ENCODE measurements around the gene AMN.

The AMN gene

DNA sequence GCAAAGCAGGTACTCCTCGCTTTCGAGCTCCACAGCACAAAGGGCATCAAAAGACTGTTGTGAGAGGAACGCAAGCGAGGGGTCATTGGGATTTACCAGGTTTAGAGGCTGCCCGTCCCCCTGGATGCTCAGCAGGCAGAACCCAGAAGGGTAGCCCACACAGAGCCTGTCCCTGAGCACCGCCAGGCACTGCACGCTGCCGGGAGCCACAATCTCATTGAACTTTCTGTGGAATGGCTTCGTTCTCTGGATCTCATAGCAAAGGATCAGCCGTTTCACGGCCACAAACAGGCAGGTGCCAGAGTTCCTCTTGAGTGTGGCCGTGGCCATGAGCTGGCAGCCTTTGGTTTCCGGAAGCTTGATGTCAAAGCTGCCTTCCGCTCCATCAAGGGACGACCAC, 21.5 kb downstream of the AMN start:
- DNase-seq (ENCODE audit: low spot score), result no peak

DNA sequence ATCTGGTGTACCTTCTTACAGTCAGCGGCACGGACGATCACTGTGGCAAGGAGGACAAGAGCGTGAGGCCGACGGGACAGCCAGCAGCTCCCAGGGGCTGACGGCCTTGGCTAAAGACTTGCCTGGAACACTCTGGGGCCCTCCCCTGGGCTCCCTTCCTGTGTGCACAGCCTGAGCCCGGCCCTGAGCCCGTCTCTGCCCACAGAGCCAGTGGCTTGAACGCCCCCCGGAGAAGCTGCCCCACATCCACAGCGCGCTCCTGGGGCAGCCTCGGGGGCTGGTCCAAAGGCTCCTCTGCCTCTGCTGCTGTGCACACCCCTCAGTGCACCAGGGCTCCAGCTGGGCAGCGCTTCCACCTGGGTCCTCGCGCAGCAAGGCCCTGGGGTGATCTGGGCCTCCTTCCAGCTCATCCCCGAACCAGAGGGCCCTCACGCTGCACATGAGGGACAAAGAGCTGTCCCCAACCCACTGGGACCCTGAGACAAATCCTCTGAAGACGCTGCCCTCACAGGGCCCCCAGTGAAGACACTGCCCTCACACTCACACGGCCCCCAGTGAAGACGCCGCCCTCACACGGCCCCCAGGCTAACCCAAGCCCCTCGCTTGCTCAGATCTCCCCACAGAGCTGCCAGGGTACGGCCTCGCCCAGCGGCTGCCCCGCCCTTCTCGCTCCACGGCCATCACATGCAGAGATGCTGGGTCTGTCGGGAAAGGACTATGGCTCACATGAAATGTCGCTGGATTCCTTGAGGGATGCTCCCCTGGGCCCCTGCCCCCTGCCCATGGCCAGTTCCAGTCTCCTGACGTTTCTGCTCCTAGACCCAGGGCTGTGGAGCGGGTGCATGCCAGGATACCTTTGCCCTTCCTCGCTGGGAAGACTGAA, 22.2 kb downstream of the AMN start:
- no peak for DNase-seq (ENCODE audit: low spot score)

DNA sequence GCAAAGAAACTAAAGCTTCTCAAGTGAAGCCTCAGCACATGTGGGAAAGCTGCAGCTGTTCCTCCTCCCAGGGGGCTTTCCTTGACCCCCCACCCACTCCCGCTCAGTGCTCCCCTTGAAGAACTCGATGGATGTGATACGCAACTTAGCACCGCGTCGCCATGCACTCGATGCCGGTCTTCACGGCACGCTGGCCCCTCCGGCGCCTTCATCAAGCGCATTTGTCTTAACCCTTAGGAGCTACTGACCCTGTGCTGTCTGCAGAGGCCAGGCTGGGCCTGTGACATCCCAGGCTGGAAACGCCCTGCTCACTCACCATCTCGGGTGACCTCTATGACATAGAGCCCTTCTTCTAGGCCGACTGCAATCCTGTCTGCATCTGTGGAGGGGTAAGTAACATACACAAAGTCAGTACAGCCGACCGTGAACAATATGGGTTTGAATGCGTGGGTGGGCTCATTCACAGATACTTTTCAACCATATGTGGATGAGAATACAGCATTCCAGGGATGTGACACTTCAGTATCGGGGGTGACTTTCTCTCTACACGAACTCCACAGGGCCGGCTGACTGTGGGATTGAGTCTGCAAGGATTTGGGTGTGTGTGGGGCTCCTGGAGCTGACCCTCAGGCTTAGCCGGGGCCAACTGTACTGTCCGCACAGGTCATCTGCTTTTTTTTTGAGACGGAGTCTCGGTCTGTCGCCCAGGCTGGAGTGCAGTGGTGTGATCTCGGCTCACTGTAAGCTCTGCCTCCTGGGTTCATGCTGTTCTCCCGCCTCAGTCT, 23.1 kb downstream of the AMN start:
- no peak for DNase-seq (ENCODE audit: low spot score)

DNA sequence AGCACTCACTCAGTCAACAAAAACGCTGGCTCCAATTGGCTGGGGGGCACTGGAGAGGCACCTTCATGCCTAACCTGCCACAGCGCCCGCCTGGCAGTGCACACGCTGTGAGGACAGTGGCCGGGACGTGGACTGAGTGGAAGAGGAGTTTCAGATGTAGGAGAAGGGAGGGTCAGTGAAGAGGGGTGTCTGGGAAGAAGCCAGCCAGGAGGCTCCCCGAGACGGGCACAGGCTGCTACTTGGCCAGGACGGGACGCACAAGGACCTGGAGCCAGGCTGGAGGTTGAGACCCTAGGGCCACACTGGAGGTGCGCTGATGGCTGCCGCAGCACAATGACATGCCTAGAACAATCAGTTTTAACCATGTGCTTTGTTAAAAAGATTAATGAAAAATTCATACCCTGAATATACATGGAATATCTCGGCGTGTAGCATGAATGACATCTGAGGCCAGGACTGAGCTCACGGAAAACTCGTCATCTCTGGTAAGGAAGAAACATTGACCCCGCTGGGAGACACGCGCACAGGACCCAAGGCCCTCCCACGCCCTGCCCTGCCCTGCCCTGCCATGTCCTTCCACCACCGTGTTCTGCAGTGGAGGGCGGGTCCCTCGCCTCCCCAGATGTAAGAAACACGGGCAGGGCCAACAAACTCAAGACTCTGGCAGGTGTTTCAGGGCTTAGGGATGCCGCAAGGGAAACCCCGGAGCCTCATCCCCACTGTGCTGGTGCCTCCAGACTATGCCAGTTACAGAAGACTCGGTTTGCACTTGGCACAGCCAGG, 25.0 kb downstream of the AMN start:
- no peak for DNase-seq (ENCODE audit: low spot score)

DNA sequence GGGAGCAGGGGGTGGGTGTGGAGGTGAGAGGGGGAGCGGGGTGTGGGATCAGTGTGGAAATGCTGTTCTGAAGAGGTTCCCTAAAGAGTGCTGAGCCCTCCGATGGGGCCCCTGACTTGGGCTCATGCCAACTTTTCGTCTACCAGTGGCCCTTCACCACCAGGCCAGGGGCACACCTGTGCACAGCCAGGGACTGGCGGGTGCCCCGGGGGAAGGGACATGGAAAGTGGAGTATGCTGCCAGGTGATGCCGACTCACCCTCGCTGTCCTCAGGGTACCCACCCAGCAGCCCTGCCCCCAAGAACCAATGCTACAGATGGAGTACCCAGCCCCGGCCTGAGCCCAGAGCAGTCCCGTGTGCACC, 26.2 kb downstream of the AMN start:
- DNase-seq (ENCODE audit: low spot score), result no peak

DNA sequence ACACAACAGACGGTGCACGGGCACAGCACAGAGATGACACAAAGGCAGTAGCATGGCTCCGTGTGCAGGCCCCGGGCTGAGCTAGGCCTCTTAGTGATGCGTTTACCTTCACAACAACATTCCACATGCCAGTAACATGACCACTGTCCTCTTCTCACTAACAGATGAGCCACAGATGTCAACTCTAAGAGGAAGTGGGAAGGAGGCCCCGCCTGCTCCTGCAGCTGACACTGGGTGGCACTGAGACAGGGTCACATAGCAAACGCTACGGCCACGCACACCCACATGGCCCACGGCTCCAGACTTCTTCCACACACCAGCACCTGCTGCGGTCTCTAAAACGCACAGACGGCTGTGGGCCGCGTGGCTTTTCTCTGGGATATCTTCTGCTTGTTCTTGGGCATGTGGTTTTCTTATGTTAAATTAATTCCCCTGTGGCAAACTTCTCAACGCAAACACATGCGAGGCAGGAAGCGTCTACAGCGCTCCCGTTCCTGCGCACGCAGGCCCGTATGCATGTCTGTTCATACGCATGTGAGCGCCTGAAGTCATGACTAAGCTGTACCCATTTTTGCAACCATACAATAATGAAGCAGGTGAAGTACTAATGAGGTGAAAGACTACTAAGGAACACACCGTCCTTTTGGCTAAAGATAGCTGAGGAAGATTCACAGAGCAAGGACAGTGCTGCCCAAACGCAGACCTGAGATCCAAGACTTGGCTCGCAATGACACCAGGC, 26.8 kb downstream of the AMN start:
- no peak for DNase-seq (ENCODE audit: low spot score)

DNA sequence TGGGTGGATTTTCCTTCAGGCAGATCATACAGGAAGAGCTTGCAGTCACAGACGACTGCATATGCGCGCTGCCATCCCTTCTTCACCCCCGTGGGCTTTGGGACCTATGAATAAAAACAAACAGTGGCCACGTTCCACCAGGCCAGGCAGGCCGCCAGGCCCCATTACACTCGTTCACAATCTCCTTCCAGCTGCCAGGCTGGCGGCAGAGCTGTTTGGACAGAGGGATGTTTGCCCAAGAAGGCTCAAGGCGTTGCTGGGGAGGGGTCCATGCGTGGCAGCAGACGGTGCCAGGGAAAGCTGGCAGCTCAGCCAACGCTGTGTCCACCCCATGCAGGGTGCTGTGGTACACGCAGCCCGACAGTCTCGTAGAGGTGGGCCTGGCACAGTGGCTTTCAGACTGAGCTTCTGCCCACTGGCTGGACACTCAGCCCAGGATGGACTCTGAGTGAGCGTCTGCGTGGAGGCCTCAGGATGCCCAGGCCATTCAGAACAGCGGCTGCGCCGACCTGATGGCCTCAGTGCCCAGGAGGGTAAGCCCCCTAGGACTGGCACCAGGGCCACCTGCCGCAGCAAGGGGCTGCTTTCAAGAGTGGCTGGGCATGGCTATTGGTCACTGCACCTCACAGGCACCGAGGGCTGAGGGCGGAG, 27.5 kb downstream of the AMN start:
- no peak for DNase-seq (ENCODE audit: low spot score)

DNA sequence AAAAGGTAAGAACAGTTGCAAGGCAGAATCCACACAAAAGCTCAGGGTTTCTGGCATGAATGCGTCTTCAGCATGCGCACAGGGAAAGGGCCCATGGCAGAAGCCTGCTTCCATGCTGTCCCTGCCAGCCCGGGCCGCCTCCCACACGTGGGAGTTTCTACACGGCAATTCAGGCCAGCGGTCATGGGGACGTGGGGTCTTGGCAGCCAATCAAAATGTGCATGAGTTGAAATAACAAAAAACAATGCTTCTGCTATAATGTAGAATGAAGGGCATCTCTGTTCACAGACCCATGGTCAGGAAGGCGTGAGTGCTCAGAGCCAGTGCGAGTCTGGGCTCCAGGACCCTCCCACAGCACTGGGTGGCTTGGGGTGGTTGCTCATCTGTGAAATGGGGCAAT, 28.6 kb downstream of the AMN start:
- no peak for DNase-seq (ENCODE audit: low spot score)

DNA sequence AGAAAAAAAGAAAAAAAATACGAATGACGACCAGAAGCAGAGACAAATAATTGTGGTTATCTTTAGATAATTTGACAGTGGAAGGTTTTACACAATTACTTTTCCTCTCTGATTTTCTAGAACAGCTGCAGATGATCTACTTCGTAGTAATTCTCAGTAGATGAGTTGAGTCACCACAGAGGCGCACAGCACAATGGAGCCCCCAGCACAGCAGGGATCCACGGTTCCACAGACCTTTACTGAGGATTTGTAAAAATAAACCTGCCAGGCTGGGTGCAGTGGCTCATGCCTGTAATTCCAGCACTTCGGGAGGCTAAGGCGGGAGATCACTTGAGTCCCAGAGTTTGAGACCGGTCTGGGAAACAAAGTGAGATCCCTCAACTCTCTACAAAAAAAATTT, 29.3 kb downstream of the AMN start:
- no peak for DNase-seq (ENCODE audit: low spot score)

DNA sequence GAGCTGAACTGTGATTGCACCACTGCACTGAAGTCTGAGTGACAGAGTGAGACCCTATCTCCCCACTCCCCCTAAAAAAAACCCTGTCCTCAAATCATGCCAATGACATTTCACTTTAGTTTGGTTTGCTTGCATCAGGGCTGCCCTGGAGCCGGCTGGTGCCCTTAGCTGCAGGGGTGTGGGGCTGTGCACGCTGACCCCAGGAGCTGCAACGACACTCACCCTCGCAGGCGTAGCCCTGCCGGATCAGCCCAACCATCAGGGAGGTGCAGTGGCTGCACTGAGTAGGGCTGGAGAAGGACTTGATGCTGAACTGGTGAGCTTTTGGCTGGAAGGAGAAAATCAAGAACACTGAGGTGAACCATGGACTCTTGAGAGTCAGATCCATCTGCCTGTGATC, 29.8 kb downstream of the AMN start:
- no peak for DNase-seq (ENCODE audit: low spot score)

DNA sequence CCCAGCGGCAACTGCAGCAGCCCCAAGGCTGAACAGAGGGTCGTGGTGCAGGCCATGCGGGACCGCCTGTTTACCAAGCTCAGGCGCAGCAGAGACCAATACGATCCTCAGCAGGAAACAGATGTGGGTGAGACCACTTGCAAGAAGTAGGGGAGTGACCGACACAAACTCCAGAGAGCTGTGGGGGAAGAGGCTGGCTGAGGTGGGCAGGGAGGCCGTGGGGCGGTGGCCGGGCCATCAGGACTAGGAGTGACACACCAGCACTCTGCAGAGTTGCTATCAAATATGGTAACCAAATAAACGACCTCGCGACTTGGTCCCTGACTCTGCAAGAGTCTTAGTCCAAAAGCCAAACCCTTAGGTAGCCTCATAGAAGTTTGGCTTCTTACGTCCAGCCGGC, 30.6 kb downstream of the AMN start:
- no peak for DNase-seq (ENCODE audit: low spot score)

DNA sequence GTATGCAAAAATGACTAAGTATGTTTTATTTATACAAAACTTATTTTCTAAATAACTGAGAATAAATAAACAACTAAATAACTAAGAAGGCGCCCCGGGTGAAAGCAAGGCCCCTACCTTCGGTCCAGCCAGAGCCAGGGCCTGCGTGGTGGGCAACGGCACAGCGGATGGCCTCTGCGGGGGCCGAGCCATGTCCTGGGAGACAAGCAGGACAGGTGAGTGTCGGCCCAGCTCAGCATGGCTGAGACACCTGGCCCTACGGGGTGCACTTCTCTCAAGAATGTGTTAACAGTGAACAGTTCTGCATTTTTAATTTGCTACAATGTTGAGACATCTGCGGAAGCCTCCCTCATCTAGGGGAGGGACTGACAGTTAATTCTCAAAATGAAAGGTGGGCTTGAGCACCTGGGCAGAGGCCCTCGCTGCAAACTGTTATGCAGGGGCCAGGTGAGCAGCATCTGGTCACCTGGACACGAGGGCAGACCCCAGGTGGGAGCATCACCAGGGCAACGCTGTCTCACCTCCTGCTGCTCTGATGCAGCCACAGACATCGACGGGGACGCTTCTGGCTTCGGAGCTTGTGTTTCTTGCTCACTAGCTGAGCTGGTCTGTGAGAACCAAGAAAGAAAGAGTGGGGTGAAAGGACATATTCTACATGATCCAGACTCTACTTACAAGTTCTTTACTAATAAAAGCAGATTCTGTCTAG, 31.8 kb downstream of the AMN start:
- no peak for DNase-seq (ENCODE audit: low spot score)

DNA sequence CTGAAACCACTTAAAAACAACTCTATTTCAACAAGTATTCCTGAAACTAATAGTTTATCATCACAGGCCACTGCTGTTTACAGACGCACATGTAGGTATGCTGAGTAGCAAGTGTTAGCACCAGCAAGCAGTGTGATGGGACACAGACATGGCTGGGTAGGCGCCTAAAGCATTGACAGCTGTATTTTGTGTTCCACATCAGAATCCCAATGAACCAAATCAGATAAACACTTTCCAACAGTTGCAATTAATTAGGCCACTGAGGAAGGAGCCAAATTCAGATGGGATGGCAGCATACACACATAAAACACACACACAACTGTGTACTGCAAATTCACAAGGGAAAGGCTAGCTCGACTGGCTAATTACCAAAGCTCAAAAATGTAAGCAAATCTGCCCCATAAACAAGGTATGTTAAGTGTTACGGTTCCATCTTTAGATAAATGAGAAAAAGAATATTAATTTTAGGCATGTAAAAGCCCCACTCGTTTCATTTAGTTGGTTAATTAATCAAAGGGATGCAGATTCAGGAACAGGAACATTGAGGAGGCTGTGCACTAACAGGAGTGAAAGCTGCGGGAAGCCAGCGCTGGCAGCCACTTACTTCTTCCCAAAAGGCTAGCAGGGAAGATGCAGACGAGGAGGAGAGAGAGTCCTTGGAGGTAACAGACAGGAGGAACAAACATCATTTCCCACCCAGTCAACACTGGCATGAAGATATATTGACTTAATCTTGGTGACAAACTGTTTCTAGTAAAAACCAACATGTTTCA, 33.4 kb downstream of the AMN start:
- DNase-seq (ENCODE audit: low spot score), result no peak

DNA sequence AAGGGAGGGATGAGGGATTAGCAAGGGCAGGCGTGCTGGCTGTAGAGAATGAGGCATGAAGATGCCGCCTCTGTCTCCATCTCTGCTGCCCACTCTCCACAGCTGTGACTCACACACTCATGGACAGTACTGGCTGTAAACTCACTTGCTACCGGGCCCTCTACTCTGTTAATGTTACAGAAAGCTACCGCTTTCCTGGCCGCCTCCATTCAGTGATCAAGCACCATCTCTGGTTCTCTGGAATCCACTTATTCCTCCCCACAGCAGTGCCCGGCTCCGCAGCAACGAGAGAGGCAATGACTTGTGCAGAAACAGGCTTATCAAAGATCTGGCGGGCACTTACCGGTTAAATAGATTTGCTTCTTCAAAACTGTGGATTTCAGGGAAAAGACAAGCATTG, 34.8 kb downstream of the AMN start:
- no peak for DNase-seq (ENCODE audit: low spot score)

DNA sequence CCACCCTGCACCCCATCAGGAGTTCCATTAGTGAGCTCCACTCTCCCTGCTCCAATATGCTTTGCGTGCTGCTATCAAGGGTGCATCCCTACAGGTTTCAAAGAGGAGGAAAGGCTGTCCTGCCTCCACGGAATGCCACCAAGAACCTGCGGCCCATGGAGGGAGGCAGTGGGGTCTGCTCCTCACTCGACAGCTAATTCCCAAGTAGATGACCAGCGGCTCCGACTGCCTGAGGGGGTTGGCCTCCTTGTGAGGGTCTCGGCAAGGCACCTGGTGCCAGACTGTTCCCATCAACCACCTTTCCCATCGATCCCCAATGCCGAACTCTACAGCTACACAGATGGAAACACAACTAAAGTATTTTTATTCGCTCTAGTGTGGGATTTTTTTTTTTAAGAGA, 36.0 kb downstream of the AMN start:
- DNase-seq (ENCODE audit: low spot score), result no peak

DNA sequence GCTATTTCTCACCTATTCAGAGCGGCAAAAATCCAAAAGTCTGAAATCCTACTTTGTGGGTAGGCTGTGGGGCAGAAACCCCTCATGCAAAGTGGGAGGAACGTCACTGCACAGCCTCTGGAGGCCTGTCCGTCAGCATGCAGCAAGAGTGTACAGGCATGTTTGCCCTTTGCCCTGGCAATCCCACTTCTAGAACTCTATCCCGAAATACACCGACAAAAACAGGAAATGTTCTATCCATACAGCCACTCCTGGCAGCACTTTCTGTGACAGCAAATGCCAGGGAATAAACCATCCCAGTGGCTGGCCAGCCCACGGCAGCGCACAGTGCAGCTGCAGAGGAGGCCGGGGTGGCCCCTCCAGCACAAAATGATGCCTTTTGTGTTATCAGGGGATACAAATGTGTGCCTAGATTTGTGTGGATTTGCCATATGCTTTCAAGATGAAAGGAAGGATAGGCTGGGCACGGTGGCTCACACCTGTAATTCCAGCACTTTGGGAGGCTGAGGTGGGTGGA, 39.7 kb downstream of the AMN start:
- no peak for DNase-seq (ENCODE audit: low spot score)

DNA sequence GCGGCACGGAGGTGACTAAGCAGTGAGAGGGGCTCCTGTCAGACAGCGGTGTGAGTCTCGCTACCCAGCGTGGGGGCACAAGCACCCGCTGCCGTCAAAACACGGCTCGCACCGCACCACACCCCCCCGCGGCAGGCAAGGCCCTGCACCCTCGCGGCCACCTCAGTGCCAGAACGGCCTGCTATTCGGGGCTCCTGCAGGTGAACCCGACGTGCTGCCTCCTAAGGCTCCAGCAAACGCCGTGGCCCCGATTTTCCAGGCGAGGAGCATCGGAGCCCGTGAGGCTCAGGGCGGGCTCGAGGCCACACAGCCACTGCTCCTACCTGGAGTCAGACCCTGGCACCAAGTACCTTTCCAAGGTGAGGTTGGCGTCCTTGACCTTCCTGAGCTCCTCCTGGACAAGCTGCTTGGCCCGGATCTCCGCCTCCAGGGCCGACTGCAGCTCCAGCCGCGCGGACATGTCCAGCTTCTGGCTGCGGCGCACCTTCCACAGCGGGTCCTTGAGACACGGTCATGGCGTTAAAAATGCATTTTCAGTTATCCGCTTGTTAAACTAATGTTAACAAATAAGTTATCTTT, 41.8 kb downstream of the AMN start:
- no peak for DNase-seq (ENCODE audit: low spot score)

DNA sequence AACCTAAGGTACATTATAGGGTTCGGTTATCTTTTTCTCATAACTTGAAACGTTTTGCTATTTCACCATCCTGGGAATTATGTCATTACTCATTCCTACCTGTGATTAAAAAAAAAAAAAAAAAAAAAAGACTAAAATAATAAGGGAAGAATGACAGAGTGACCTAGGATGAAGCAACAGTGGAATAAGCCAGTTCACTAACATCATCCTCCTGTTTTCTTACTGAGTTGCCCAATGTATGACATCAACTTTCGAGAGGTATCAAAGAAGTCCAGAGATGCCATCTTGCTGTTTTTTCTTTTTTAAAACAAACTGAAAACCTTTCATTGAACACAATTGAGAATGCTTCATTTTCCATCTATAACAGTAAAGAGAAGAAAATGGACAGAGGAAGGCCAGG, 42.8 kb downstream of the AMN start:
- no peak for DNase-seq (ENCODE audit: low spot score)

DNA sequence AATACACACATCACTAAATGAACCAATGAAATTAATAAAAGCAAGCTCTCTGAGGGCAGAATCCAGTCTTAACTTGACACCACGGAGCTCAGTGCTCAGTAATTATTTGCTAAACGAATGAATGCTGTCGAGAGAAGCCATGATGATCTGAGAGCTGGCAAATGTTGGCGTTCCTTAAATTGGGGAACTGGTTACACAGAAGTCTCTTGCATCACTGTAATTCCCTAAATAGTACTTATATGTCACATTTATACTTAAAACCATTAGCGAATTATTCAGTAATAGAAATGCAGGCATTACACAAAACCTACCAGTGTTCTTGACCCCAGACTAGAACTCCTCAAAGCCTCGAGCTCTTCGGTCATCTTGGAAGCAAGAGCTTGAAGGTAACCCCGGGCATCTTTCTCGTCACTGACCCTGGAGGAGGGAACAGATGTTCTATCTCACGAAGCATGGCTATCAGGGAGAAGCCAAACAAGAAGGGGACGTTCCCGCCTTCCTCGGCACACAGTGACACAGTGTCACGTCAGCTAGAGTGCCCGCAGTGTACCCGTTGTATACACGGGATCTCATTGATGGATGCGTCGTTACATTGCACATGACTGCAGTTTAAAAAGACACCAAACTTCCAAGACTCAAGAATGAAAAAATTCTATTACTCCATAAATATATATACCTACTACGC, 43.6 kb downstream of the AMN start:
- DNase-seq (ENCODE audit: low spot score), result no peak

Data from activated CD4-positive, alpha-beta T cell treated with anti-CD3 and anti-CD28 coated beads, Interleukin-2, Interleukin-4, amounts not matched to agents 100 ng/mL and 50 ng/mL, durations not matched to agents 16 hours and 8 hours (primary cell).